ENCODE measurements around the gene ADAMTS10. TPM values are rescaled to one million over a fixed set of nuclear protein-coding genes. Genes with fewer than 3 reads are reported as not detected.

ADAMTS10 gene
- total and polyA plus RNA-seq, 2 of the 13 experiments (the other 11 are each of a cell fraction or from before 2014, with no cell fraction given), result 0.49 to 1.7 TPM

DNA sequence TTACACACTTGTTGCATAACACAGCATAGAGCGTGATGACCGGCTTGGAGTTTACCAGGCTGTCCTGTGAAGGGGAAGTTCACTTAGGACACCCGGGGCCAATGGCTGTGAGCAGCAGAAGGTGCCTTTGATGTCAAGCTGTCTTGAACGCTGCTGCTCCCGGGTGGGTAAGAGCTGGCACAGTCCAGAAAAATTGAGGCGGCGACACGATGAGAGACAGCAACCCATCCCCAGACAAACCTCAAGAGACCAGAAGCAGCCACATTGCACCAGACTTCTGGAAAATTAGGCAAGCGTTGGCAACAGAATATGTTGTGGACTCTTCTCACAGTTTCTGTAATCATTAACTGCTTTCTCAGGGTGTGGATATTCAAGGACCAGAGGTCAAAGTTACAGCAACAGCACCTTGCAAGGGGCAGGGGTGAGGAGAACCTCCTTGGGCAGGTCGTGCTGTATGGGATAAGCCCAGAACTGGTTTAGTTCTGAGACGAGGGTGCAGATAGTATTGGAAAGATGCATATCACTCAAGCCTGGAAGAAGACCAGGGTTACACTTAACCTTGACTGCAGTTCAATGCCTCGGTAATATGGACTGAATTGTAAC lies 30.0 kb upstream of the ADAMTS10 start (continued):
- TF ChIP-seq NR3C1 (CRISPR knock-in tag; IDR thresholded peaks at IDR 0.05), result no peak
- TF ChIP-seq FLYWCH1 (CRISPR knock-in tag; IDR thresholded peaks at IDR 0.05), result no peak
- TF ChIP-seq, protein P1, sequence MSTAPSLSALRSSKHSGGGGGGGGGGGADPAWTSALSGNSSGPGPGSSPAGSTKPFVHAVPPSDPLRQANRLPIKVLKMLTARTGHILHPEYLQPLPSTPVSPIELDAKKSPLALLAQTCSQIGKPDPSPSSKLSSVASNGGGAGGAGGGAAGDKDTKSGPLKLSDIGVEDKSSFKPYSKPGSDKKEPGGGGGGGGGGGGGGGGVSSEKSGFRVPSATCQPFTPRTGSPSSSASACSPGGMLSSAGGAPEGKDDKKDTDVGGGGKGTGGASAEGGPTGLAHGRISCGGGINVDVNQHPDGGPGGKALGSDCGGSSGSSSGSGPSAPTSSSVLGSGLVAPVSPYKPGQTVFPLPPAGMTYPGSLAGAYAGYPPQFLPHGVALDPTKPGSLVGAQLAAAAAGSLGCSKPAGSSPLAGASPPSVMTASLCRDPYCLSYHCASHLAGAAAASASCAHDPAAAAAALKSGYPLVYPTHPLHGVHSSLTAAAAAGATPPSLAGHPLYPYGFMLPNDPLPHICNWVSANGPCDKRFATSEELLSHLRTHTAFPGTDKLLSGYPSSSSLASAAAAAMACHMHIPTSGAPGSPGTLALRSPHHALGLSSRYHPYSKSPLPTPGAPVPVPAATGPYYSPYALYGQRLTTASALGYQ (CRISPR knock-in tag; IDR thresholded peaks at IDR 0.05), result peak; percentile 17; the same call in 1 of the 2 replicates
- TF ChIP-seq, protein P2, sequence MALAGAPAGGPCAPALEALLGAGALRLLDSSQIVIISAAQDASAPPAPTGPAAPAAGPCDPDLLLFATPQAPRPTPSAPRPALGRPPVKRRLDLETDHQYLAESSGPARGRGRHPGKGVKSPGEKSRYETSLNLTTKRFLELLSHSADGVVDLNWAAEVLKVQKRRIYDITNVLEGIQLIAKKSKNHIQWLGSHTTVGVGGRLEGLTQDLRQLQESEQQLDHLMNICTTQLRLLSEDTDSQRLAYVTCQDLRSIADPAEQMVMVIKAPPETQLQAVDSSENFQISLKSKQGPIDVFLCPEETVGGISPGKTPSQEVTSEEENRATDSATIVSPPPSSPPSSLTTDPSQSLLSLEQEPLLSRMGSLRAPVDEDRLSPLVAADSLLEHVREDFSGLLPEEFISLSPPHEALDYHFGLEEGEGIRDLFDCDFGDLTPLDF (CRISPR knock-in tag; IDR thresholded peaks at IDR 0.05), result no peak
- TF ChIP-seq, protein P3, sequence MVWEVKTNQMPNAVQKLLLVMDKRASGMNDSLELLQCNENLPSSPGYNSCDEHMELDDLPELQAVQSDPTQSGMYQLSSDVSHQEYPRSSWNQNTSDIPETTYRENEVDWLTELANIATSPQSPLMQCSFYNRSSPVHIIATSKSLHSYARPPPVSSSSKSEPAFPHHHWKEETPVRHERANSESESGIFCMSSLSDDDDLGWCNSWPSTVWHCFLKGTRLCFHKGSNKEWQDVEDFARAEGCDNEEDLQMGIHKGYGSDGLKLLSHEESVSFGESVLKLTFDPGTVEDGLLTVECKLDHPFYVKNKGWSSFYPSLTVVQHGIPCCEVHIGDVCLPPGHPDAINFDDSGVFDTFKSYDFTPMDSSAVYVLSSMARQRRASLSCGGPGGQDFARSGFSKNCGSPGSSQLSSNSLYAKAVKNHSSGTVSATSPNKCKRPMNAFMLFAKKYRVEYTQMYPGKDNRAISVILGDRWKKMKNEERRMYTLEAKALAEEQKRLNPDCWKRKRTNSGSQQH (CRISPR knock-in tag; IDR thresholded peaks at IDR 0.05; ENCODE audit: low read depth), result no peak; the same call in 1 of the 2 replicates
- TF ChIP-seq REXO4 (CRISPR knock-in tag; IDR thresholded peaks at IDR 0.05; ENCODE audit: borderline replicate concordance), result no peak
- TF ChIP-seq, protein P4, sequence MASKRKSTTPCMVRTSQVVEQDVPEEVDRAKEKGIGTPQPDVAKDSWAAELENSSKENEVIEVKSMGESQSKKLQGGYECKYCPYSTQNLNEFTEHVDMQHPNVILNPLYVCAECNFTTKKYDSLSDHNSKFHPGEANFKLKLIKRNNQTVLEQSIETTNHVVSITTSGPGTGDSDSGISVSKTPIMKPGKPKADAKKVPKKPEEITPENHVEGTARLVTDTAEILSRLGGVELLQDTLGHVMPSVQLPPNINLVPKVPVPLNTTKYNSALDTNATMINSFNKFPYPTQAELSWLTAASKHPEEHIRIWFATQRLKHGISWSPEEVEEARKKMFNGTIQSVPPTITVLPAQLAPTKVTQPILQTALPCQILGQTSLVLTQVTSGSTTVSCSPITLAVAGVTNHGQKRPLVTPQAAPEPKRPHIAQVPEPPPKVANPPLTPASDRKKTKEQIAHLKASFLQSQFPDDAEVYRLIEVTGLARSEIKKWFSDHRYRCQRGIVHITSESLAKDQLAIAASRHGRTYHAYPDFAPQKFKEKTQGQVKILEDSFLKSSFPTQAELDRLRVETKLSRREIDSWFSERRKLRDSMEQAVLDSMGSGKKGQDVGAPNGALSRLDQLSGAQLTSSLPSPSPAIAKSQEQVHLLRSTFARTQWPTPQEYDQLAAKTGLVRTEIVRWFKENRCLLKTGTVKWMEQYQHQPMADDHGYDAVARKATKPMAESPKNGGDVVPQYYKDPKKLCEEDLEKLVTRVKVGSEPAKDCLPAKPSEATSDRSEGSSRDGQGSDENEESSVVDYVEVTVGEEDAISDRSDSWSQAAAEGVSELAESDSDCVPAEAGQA (IDR thresholded peaks at IDR 0.05; ENCODE audit: low read depth), result no peak
- TF ChIP-seq, protein P4 (CRISPR knock-in tag; IDR thresholded peaks at IDR 0.05; ENCODE audit: borderline replicate concordance), result no peak
- no peak for TF ChIP-seq SYNCRIP (IDR thresholded peaks at IDR 0.05; ENCODE audit: insufficient read depth, low read depth, low read length)
- peak; percentile 63 for TF ChIP-seq TEAD3 (CRISPR knock-in tag; optimal IDR thresholded peaks at IDR 0.05; ENCODE audit: borderline replicate concordance)
- TF ChIP-seq, protein P5, sequence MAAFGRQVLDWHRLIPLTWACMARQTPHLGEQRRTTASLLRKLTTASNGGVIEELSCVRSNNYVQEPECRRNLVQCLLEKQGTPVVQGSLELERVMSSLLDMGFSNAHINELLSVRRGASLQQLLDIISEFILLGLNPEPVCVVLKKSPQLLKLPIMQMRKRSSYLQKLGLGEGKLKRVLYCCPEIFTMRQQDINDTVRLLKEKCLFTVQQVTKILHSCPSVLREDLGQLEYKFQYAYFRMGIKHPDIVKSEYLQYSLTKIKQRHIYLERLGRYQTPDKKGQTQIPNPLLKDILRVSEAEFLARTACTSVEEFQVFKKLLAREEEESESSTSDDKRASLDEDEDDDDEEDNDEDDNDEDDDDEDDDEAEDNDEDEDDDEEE (CRISPR knock-in tag; IDR thresholded peaks at IDR 0.05), result no peak
- TF ChIP-seq SOX13 (IDR thresholded peaks at IDR 0.05), result no peak
- peak in 1 of 2 experiments; percentile 77; a peak in 1 of 4 replicates for TF ChIP-seq SOX13 (CRISPR knock-in tag; conservative IDR thresholded peaks at IDR 0.05 in 1 of 2, IDR thresholded peaks at IDR 0.05 in 1 of 2)
- TF ChIP-seq, protein P6, sequence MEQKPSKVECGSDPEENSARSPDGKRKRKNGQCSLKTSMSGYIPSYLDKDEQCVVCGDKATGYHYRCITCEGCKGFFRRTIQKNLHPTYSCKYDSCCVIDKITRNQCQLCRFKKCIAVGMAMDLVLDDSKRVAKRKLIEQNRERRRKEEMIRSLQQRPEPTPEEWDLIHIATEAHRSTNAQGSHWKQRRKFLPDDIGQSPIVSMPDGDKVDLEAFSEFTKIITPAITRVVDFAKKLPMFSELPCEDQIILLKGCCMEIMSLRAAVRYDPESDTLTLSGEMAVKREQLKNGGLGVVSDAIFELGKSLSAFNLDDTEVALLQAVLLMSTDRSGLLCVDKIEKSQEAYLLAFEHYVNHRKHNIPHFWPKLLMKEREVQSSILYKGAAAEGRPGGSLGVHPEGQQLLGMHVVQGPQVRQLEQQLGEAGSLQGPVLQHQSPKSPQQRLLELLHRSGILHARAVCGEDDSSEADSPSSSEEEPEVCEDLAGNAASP (CRISPR knock-in tag; IDR thresholded peaks at IDR 0.05; ENCODE audit: borderline replicate concordance), result peak; percentile 55
- TF ChIP-seq SP1 (IDR thresholded peaks at IDR 0.05), result no peak
- no peak for TF ChIP-seq SP1 (CRISPR knock-in tag; IDR thresholded peaks at IDR 0.05)

Measured in HepG2 (cell line).